ENCODE results near the gene SHQ1.

Gene SHQ1

GRCh38 chr3:72847751-72848702 is at the start of gene SHQ1:
TSS of gene SHQ1 (minus strand) at chr3:72848445. CDS start at chr3:72848340, 105 bp downstream.
- H3K9me3 ChIP-seq (replicated peaks in 1 of 11) = no peaks in the 10 kb centered on the region
- H3K9ac ChIP-seq = peak within 1 kb of the TSS; percentile 67 to 85 (median 80)
- no peak for TF ChIP-seq Cebpa-rat (IDR thresholded peaks at IDR 0.05)
- peaks cover 0 to 10% (median 4%) of the 10 kb centered on the region in 11 experiments; a peak in 14 of 22 replicates for H3K36me3 ChIP-seq
- H3K4me2 ChIP-seq = peak within 1 kb of the TSS; percentile 94 to 99 (median 97)
- no peaks in the 10 kb centered on the region for H3K27me3 ChIP-seq
- peaks cover 0 to 36% (median 26%) of the 10 kb centered on the region in 11 experiments; a peak in 17 of 22 replicates for H4K20me1 ChIP-seq
- H3K4me1 ChIP-seq = peaks cover 32 to 49% (median 36%) of the 10 kb centered on the region in 10 experiments
- H3K27ac ChIP-seq = peak within 1 kb of the TSS in 10 of 11 experiments; percentile 41 to 77 (median 74); a peak in 20 of 22 replicates
- H3K4me3 ChIP-seq = peak within 1 kb of the TSS; percentile 71 to 88 (median 82)

GRCh38 chr3:72897758-72898007 is 49.4 kb upstream of the SHQ1 start:
- no peaks in the 10 kb centered on the region for H3K36me3 ChIP-seq
- peaks cover 0 to 7% (median 0%) of the 10 kb centered on the region in 11 experiments; a peak in 2 of 22 replicates for H3K9me3 ChIP-seq (replicated peaks in 1 of 11)
- TF ChIP-seq Cebpa-rat (IDR thresholded peaks at IDR 0.05) = no peak
- H3K27ac ChIP-seq = no peak overlapping the region
- H3K27me3 ChIP-seq = no peaks in the 10 kb centered on the region
- no peak overlapping the region for H3K4me2 ChIP-seq
- H3K9ac ChIP-seq = no peak overlapping the region
- peaks cover 0 to 6% (median 0%) of the 10 kb centered on the region in 10 experiments; a peak in 1 of 20 replicates for H3K4me1 ChIP-seq
- H4K20me1 ChIP-seq = no peaks in the 10 kb centered on the region
- H3K4me3 ChIP-seq = no peak overlapping the region

- H3K4me3 ChIP-seq = no peak overlapping the region
- no peak overlapping the region for H3K4me2 ChIP-seq
- no peak for TF ChIP-seq Cebpa-rat (IDR thresholded peaks at IDR 0.05)
- H3K27ac ChIP-seq = no peak overlapping the region
- H3K36me3 ChIP-seq = no peaks in the 10 kb centered on the region
- peaks cover 0 to 9% (median 0%) of the 10 kb centered on the region in 10 experiments; a peak in 1 of 20 replicates for H3K4me1 ChIP-seq
- no peak overlapping the region for H3K9ac ChIP-seq
- no peaks in the 10 kb centered on the region for H3K27me3 ChIP-seq
- no peaks in the 10 kb centered on the region for H4K20me1 ChIP-seq
- peaks cover 0 to 5% (median 0%) of the 10 kb centered on the region in 11 experiments; a peak in 2 of 22 replicates for H3K9me3 ChIP-seq (replicated peaks in 1 of 11)
Measured at GRCh38 chr3:72896996-72897757, 48.9 kb upstream of the SHQ1 start.

- no peak overlapping the region for H3K4me2 ChIP-seq
- no peak overlapping the region for H3K4me3 ChIP-seq
- H3K36me3 ChIP-seq = no peaks in the 10 kb centered on the region
- H3K27ac ChIP-seq = no peak overlapping the region
- no peak overlapping the region for H3K9ac ChIP-seq
- peaks cover 0 to 9% (median 0%) of the 10 kb centered on the region in 10 experiments; a peak in 1 of 20 replicates for H3K4me1 ChIP-seq
- H3K9me3 ChIP-seq (replicated peaks in 1 of 11) = no peaks in the 10 kb centered on the region
- no peak for TF ChIP-seq Cebpa-rat (IDR thresholded peaks at IDR 0.05)
- H3K27me3 ChIP-seq = peaks cover 6 to 14% (median 11%) of the 10 kb centered on the region in 11 experiments; a peak in 20 of 22 replicates
- no peaks in the 10 kb centered on the region for H4K20me1 ChIP-seq
Measured at GRCh38 chr3:72894976-72895552, 46.8 kb upstream of the SHQ1 start.

GRCh38 chr3:72892870-72893269 is 44.6 kb upstream of the SHQ1 start:
- H3K27me3 ChIP-seq = peaks cover 28 to 36% (median 32%) of the 10 kb centered on the region in 11 experiments
- no peaks in the 10 kb centered on the region for H3K9me3 ChIP-seq (replicated peaks in 1 of 11)
- peaks cover 0 to 10% (median 0%) of the 10 kb centered on the region in 11 experiments; a peak in 5 of 22 replicates for H4K20me1 ChIP-seq
- peaks cover 0 to 19% (median 3%) of the 10 kb centered on the region in 10 experiments; a peak in 6 of 20 replicates for H3K4me1 ChIP-seq
- H3K4me3 ChIP-seq = no peak overlapping the region
- no peaks in the 10 kb centered on the region for H3K36me3 ChIP-seq
- H3K9ac ChIP-seq = no peak overlapping the region
- H3K4me2 ChIP-seq = peak overlapping the region in 3 of 11 experiments; percentile 4 to 19 (median 5); a peak in 1 of 22 replicates
- no peak overlapping the region for H3K27ac ChIP-seq
- TF ChIP-seq Cebpa-rat (IDR thresholded peaks at IDR 0.05) = no peak

GRCh38 chr3:72892081-72892775 is 44.0 kb upstream of the SHQ1 start:
- H3K9me3 ChIP-seq (replicated peaks in 1 of 11) = no peaks in the 10 kb centered on the region
- H3K36me3 ChIP-seq = no peaks in the 10 kb centered on the region
- peaks cover 34 to 42% (median 39%) of the 10 kb centered on the region in 11 experiments for H3K27me3 ChIP-seq
- no peak for TF ChIP-seq Cebpa-rat (IDR thresholded peaks at IDR 0.05)
- H3K9ac ChIP-seq = no peak overlapping the region
- peaks cover 0 to 24% (median 8%) of the 10 kb centered on the region in 10 experiments; a peak in 16 of 20 replicates for H3K4me1 ChIP-seq
- H3K4me2 ChIP-seq = peak overlapping the region in 3 of 11 experiments; percentile 4 to 19 (median 5); a peak in 2 of 22 replicates
- peaks cover 0 to 10% (median 0%) of the 10 kb centered on the region in 11 experiments; a peak in 5 of 22 replicates for H4K20me1 ChIP-seq
- H3K4me3 ChIP-seq = no peak overlapping the region
- no peak overlapping the region for H3K27ac ChIP-seq

GRCh38 chr3:72891053-72891855 is 43.0 kb upstream of the SHQ1 start:
- no peak for TF ChIP-seq Cebpa-rat (IDR thresholded peaks at IDR 0.05)
- no peak overlapping the region for H3K27ac ChIP-seq
- no peak overlapping the region for H3K4me3 ChIP-seq
- H4K20me1 ChIP-seq = peaks cover 0 to 10% (median 0%) of the 10 kb centered on the region in 11 experiments; a peak in 5 of 22 replicates
- no peak overlapping the region for H3K9ac ChIP-seq
- H3K9me3 ChIP-seq (replicated peaks in 1 of 11) = no peaks in the 10 kb centered on the region
- H3K36me3 ChIP-seq = no peaks in the 10 kb centered on the region
- H3K4me1 ChIP-seq = peaks cover 0 to 25% (median 10%) of the 10 kb centered on the region in 10 experiments; a peak in 16 of 20 replicates
- no peak overlapping the region for H3K4me2 ChIP-seq
- H3K27me3 ChIP-seq = peaks cover 43 to 51% (median 48%) of the 10 kb centered on the region in 11 experiments
